Thoracic aorta (tissue), 2 donors: ENCODE data around the gene ROPN1L. TPM values are rescaled to one million over a fixed set of nuclear protein-coding genes. Genes with fewer than 3 reads are reported as not detected.

ENCODE experiments used
- ATAC-seq: fragments of 150-250 bp; one replicate; pipeline ENCODE4 v1.8.0; 2017; ENCODE audit warnings: low read depth; ENCODE audit not compliant: insufficient number of reproducible peaks, low FRiP score
- DNase-seq: peaks from one replicate; pipeline ENCODE4 v3.0.0-alpha.2; 2020; ENCODE audit warnings: low spot score
- H3K27ac ChIP-seq, 2 donors: fragments of 200-600 bp; sonication (generic); 1 replicate in 1 of 2; 2 replicates in 1 of 2; pipeline ENCODE4 v1.5.1; 2016; ENCODE audit warnings: mild to moderate bottlenecking in 2 of 2, moderate library complexity in 2 of 2
- H3K27me3 ChIP-seq: fragments of 200-600 bp; sonication (generic); replicated peaks from 2 replicates; pipeline ENCODE4 v1.6.0; 2016; ENCODE audit warnings: mild to moderate bottlenecking; ENCODE audit not compliant: insufficient read depth
- H3K36me3 ChIP-seq: fragments of 200-600 bp; sonication (generic); one replicate; pipeline ENCODE4 v1.5.1; 2016
- H3K4me1 ChIP-seq, 2 donors: fragments of 200-600 bp; sonication (generic); 1 replicate in 1 of 2; 2 replicates in 1 of 2; pipeline versions ENCODE4 v1.5.1 to v1.6.0; 2016; ENCODE audit warnings: low read depth in 2 of 2, mild to moderate bottlenecking in 1 of 2; ENCODE audit not compliant: control insufficient read depth in 1 of 2
- H3K4me3 ChIP-seq: fragments of 200-600 bp; sonication (generic); 2 replicates; pipeline ENCODE4 v1.5.1; 2016; ENCODE audit warnings: mild to moderate bottlenecking
- H3K9me3 ChIP-seq: fragments of 200-600 bp; sonication (generic); 2 replicates; pipeline ENCODE4 v1.5.1; 2016
- total RNA-seq, 2 donors: library from RNA; depleted of rRNA; stranded (reverse); fragments of >200 nt; gene quantifications; one replicate each; pipeline versions ENCODE4 v1.1.0 to v1.2.3, GENCODE V29; 2016
- TF ChIP-seq, protein P1 (sequence below): fragments of 200-600 bp; sonication (generic); IDR thresholded peaks from one replicate; pipeline ENCODE4 v1.5.1; 2019; ENCODE audit warnings: antibody characterized with exemption

The ROPN1L gene
- total RNA-seq, 2 donors from 2014 or later, result not detected

DNA sequence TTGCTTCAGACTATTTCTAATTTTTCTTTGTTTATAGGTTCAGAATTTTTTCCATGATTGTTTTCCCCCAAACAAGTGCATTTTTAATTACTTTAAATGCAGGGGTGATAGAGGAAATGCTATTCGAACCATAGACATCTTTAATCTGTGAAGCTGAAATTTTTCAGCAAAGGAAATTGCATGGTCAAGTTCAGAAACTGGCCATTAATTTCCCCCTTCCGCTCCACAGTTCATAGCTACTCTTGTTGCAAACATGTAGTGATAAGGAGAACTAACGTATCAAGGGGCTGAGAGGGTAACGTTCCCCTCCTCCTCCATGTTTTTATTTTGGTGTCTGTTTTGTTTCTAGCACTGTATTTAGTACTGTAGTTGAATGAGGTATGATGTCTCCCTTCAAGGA lies 3.4 kb upstream of the ROPN1L start:
- H3K4me3 ChIP-seq, result no peak overlapping the region
- H3K27ac ChIP-seq, result no peak overlapping the region
- ATAC-seq, result no peak
- H3K9me3 ChIP-seq, result no peaks in the 10 kb centered on the region
- peaks cover 9% of the 10 kb centered on the region for H3K36me3 ChIP-seq
- H3K4me1 ChIP-seq, result peaks cover 4 to 17% of the 10 kb centered on the region in 2 donors
- no peak for DNase-seq
- TF ChIP-seq, protein P1, sequence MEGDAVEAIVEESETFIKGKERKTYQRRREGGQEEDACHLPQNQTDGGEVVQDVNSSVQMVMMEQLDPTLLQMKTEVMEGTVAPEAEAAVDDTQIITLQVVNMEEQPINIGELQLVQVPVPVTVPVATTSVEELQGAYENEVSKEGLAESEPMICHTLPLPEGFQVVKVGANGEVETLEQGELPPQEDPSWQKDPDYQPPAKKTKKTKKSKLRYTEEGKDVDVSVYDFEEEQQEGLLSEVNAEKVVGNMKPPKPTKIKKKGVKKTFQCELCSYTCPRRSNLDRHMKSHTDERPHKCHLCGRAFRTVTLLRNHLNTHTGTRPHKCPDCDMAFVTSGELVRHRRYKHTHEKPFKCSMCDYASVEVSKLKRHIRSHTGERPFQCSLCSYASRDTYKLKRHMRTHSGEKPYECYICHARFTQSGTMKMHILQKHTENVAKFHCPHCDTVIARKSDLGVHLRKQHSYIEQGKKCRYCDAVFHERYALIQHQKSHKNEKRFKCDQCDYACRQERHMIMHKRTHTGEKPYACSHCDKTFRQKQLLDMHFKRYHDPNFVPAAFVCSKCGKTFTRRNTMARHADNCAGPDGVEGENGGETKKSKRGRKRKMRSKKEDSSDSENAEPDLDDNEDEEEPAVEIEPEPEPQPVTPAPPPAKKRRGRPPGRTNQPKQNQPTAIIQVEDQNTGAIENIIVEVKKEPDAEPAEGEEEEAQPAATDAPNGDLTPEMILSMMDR, result no peak
- no peaks in the 10 kb centered on the region for H3K27me3 ChIP-seq

DNA sequence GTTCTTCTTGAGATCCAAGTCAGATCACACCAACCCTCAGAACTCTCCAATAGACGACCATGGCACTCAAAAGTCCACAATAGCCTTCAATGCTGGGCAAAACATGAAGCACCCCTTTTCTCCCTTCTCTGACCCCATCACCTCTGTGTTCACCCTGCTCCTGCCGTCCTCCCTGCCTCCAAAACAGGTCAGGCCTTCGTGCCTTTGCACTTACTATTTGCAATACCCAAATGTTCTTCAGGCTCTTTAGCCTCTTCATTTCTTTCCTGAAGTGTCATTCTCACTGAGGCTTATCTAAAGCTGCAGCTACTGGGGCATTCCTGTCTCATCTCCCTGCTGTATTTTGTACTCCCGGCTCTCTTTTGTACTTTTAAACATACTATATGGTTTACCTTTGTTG lies 2.0 kb upstream of the ROPN1L start:
- Histone ChIP-seq H3K36me3 (no peaks in the 10 kb centered on the region), H3K4me1 (peaks cover 4 to 17% of the 10 kb centered on the region in 2 donors), H3K27me3 (no peaks in the 10 kb centered on the region), H3K4me3 (no peak overlapping the region), H3K9me3 (no peaks in the 10 kb centered on the region), H3K27ac (no peak overlapping the region)
- DNase-seq (no peak), ATAC-seq (no peak)
- TF ChIP-seq, protein P1, result no peak

DNA sequence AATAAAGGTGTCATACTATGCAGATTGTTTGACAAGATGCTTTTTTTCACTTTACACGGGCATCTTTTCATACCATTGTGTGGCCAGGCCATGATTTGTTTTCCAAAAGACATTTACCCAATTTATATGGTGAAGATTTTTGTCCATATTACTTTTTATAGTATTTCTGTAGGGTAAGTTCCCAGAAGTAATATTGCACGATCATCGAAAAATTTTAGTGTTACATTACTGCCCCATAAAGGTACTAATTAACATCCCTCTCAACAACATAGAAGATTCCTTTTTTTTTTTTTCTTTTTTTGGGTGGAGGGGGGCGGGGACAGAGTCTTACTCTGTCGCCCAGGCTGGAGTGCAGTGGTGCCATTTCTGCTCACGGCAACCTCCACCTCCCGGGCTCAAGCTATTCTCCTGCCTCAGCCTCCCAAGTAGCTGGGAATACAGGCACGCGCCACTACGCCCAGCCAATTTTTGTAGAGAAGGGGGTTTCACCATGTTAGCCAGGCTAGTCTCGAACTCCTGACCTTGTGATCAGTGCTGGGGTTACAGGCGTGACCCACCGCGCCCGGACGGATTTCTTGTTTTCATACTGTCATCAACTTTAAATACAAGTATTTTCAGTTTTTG lies 1.2 kb upstream of the ROPN1L start:
- Histone ChIP-seq H3K9me3 (no peaks in the 10 kb centered on the region), H3K36me3 (no peaks in the 10 kb centered on the region), H3K27me3 (no peaks in the 10 kb centered on the region), H3K27ac (no peak overlapping the region), H3K4me3 (peak overlapping the region; percentile 87), H3K4me1 (peaks cover 4 to 17% of the 10 kb centered on the region in 2 donors)
- no peak for ATAC-seq
- TF ChIP-seq, protein P1, result no peak
- no peak for DNase-seq

DNA sequence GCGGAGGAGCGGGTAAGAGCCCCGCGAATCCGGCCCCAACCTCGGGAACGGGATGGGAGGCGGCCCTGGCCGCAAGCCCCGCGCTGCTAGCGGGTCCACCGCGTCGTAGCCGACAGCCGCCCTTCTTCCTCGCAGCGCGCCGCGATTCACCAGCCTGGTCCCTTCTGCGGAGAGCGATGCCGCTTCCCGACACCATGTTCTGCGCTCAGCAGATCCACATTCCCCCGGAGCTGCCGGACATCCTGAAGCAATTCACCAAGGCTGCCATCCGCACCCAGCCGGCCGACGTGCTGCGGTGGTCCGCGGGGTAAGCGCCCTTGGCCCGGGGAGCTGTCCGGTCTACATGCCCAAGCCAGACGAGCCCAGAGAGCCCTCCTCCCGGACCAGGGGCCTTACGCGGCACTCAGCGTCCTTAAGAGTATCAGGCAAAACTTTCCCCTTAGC lies 335 bp downstream of the ROPN1L start:
- peak; percentile 27 for ATAC-seq
- Histone ChIP-seq H3K27ac (no peak overlapping the region), H3K4me3 (peak overlapping the region; percentile 87), H3K4me1 (peaks cover 4 to 17% of the 10 kb centered on the region in 2 donors), H3K27me3 (no peaks in the 10 kb centered on the region), H3K9me3 (no peaks in the 10 kb centered on the region), H3K36me3 (no peaks in the 10 kb centered on the region)
- TF ChIP-seq, protein P1, result no peak
- DNase-seq, result no peak

DNA sequence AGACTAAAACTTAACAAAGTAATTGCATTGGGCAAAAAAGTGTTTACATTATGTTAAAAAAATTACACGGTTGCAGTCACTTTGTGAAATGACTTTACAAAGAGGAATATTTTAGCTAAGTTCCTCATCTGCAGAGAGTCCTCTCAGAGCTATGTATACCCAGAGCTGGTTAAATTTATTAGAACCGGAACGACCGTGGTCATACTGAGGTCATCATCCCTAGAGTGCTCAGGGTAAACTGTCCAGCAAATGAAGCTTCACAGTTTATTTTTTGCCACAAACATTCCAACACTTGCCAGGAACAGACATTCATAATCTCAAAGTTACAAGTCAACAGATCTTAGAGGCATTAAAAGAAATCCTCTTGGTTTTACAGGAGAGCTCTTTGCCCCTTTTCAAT lies 897 bp downstream of the ROPN1L start:
- Histone ChIP-seq H3K36me3 (no peaks in the 10 kb centered on the region), H3K4me3 (peak overlapping the region; percentile 87), H3K9me3 (no peaks in the 10 kb centered on the region), H3K4me1 (peaks cover 4 to 17% of the 10 kb centered on the region in 2 donors), H3K27ac (no peak overlapping the region), H3K27me3 (no peaks in the 10 kb centered on the region)
- ATAC-seq (no peak), DNase-seq (no peak)
- TF ChIP-seq, protein P1, result no peak
